Stimulated activated CD4-positive, alpha-beta T cell treated with anti-CD3 and anti-CD28 coated beads, Interleukin-15, amount 100 ng/mL, for 1 hour (primary cell): Measurements from ENCODE around the gene MYO16.
"Not testable (repeated sequence)": the region's sequence is repeated elsewhere in the genome, so short reads cannot be mapped to it uniquely, and the experiment has no call there.

Experiments
- DNase-seq, 2 donors: peaks; one replicate each; pipeline ENCODE4 v3.0.0-alpha.2; 2020; ENCODE audit warnings: low read depth in 1 of 2, low spot score in 1 of 2

The MYO16 gene

DNA sequence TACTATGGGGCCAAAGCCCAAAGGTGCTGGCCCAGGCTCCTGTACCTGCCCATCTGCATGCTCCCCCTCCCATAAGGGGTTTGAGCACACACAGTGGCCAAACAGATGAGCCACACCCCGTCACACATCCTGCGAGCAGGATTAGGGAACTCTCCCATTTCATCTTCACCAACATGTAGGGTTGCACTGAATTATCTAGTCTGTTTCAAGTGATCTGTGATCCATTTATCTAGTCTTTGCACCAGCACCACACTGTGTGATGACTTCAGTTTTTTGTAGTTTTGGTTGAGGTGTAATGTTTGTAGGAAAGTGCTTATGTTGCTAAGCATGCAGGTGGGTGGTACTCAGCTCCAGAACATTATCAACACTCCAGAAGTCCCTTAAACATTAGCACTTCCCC is 249.3 kb downstream of the MYO16 start:
- no peak for DNase-seq

DNA sequence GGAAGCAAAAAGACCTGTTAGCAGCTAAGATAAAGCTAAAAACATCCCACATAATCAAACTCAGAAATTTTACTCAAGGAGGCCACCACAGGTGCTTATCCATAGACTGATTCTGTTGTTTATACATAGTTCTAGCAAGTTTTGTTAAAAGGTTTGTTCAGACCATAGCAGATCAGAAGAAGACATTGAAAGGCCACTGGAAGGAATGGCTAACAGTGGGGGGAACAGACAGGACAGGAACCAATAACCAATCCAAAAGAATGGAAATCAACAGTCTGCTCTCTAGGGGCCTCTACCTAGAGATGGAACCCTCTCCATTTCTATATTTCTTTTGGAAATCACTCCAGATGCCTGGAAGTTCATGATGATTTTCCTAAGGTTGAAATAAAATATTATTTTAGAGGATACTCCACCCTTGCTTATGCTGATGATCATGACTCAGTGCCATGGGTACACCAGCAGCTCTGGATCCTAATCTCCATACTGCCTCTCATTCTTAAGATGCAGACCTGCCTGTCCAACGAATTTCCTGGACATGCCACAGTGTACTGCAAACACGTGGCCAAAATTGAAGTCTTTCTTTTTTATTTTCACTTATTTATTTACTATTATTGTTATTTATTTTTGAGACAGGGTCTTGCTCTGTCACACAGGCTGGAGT is 260.0 kb downstream of the MYO16 start:
- no peak for DNase-seq

DNA sequence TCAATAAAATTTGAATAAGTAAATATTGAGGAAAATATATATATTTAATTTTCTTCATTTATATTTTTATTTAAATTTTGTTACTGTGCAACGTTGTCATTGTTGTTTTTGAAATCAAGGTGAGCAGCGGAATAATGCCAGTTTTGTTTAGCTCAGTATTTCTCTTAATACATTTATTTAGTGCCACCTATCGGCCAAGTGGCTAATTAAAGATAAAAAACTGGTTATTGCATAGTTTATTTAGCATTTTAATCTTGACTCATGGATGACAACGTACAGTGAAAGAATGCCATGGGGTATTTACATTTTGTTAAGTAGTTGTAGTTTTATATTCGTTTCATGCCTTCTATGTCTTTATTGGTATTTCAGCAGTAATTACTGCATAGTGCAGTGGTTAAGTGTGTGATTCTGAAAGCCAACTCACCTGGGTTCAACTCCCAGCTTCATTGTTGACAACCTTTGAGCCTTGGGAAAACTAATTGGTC is 265.9 kb downstream of the MYO16 start:
- no peak for DNase-seq

DNA sequence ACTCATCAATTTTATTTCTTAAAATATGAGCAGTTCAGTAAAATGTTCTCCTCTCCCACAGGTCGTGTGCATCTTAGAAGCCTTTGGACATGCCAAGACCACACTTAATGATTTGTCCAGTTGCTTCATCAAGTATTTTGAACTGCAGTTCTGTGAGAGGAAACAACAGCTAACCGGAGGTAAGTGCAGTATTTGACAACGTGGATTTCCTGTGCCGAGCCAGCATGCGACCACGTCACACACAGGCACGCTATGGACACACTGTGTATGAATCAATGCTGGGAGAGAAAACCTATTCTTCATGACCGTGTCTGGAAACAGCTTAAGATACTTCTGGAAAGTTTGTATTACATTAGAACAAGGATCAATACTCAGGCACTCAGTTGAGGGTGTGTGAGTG is 268.5 kb downstream of the MYO16 start:
- DNase-seq = no peak

DNA sequence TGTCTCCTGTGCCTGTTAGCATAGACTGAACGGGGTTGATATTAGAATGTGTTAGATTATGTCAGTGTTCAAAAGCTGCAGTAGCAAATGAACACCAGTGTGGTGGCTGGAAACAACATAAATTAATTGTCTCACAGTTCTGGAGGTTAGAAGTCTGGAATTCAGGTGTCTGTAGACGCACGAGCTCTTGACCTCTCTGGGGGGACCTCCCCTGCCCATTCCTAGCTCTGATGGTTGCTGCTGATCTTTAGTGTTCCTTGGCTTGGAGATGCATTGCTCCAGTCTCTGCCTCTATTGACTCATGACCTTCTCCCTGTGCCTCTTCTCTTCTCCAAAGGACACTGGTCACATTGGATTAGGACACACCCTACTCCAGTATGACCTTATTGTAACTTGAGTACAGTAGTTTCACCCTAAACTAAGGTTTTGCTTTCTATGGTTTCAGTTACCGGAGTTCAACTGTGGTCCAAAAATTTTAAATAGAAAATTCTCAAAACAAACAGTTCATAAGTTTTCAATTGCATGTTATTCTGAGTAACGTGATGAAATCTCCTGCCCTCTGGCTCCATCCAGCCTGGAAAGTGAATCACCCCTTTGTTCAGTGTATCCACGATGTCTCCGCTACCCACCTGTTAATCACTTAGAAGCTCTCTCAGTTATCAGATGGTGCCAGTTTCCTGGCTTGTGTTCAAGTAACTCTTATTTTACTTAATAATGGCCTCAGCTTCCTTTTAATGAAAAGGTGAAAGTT is 273.2 kb downstream of the MYO16 start:
- no peak for DNase-seq

DNA sequence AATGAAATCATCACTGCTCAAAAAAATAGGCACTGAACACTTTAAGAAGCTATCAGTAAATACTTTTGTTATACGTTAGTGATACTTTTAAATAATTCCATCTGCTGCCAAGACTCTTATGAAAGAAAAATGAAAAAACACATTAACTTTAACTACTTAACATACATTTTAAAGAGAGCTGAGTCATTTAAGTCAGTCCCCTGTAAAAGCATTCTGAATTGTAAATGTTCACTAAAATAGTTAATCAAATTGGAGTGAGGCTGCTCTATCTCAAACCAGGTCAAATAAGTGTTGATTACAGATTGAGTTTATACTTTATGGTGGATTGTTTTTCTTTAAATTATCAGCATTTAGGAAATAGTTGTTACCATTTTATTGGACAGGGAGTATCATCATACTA is 274.2 kb downstream of the MYO16 start:
- no peak for DNase-seq

DNA sequence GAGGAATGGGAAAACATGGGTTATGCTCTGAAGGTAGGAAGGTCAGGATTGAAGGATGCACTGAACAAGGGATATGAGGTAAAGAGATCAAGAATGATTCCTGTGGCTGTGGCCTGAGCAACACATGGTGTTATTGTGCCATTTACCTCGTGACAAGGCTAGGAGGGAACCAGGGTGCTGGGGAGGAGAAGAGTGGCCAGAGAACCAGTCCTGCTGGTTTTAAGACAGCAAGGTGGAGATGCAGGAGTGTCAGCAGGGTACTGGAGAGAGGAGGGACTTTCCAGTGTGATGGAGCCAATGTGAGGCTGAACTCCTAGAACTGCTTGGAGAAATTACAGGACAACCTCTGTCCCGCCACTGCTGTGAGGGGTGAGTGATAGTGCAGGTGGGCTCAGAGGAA is 282.4 kb downstream of the MYO16 start:
- no peak for DNase-seq

DNA sequence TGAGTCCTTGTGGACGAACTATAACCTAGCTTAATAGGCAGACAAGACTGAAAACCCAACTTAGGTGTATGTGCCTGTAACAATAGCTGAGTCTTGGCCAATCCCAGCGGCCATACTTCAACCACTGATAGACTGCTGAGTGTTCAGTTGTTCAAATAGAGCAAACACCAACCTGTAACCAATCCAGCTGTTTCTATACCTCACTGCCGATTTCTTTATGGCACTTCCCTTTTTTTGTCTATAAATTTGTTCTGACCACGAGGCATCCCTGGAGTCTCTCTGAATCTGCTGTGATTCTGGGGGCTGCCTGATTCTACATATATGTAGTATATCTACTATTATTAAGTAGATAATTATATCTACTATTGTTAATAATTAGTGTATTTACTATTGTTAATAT is 284.3 kb downstream of the MYO16 start:
- DNase-seq = not testable (repeated sequence)

DNA sequence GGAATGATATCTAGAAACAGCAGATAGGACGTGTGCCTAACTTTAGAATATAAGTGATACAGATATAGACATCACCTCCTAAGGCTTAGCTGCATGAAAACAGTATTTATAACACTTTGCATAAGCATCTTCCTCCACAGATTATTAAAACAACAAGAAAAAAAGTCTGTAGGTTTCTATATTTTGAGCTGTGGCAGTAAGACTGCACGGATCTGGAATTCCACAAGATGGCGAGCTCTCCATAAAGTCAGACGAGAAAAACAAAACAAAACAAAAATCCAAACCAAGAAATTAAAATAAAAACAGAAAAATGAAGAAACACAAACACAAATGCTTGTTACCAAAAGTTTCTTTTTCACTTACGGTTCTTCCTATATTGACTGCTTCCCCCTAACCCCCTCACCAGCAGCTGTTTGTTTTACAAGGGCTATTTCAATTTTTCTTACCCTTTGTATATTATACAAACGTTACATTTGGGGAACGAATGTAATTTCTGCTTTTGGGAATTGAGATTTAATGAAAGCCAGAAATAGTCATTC is 285.8 kb downstream of the MYO16 start:
- DNase-seq = no peak

DNA sequence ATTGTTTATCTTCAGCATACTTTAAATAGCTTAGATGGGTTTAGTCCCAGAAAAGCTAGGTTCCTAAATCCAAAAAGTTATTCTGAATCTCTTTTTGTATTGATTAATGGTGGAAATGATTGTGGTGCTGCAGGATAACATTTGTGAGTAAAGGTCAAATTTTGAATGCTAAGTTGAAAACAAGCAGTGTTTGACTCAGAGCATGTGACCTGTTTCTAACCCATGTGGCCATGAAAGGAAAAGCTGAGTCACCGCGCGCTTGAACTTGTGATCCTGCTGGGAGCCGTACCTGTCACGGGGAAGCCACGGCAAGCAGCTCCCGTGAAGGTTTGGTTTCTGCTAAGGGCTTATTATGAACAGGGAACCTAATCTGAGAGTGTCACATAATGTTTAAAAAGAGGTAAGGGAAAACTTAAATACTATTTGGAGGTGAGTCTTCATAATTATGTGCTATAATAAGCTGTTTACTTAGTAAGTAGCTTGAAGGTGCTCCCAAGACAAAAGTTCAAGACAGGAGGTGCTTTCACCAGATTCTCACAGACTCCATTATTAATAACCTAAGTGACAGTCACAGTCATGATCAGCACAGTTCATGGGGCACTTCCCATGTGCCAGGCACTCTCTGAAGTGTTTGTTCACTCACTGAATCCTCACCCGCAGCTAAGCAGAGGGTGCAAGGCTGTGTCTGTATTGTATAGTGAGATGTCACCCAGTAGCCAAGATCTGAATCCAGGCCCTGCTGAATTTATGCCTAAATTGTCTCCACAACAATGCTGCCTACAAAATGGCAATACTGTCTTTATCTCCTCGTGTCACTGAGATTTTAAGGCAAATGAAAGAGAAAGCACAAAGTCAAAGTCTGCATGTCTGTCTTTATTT is 286.5 kb downstream of the MYO16 start:
- peak; percentile 45 to 60 for DNase-seq

DNA sequence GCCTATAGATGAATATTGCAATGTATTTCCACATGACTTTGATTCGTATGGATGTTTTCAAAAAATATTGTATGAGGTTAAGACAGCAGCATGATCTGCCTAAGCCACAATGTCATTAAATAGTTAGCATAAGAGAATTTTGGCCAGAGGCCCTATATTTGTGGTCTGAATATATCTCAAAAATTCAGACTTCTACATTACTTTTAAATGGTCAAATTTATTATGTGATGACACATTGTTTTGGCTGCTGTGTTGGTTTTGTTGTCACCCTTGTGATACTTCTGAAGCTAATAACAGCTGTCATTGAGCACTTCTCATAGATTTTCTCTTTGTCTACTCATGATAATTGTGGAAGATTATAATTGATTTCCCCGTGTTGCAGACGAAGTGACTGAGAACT is 288.2 kb downstream of the MYO16 start:
- no peak for DNase-seq

DNA sequence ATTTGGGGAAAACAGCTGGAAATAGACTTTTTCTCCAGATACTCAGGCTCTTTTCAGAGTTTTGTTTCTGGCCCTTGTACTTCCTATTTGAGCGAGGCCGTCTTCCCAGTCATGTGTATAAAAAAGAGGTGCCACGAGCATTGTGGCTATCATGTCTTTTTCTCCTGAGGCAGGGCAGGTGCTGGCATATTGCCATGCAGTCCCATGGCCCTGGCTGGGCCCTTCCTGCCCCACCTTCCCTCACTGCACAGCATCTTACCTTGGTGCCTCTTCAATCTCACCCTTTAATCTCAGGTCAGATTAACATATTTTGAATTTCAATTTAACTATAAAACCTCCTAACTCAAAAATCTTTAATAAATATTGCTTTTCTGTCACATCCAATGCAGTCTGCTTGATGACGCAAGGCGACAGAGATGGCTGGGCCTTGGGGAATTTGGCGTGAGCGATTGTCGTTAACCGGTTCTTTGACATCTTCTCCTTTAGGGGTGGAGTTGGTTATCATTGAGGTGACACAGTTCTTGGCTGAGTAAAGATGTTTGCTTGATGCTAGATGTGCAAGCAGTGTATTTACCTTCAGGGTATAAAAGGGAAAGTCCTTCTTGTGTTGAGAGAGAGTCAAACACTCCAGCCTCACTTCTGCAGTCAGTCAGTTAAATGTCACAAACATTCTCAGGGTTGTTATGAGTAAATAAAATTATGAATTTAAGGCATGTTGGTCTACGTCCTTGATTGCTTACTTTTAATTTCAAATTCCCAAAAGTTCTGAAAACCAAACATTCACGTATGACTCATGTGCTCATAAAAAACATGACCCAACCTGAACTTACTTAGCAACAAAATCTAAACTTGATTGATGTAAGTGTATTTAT is 289.9 kb downstream of the MYO16 start:
- DNase-seq = no peak

DNA sequence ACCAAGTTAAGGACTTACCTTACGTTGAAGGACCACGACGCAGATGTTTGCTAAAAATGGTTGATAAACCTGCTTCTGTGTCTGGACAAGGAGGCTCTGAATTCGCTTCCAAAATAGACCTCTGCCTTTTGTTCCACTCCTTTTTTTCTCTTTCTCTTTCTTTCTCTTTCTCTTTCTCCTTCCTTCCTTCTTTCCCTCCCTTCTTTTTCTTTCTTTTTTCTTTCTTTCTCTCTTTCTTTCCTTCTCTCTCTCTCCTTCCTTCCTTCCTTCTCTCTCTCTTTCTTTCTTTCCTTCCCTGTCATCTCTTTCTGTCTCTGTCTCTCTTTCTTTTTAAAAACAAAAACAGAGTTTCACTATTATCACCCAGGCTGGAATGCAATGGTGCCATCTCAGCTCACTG is 290.7 kb downstream of the MYO16 start:
- DNase-seq = no peak

DNA sequence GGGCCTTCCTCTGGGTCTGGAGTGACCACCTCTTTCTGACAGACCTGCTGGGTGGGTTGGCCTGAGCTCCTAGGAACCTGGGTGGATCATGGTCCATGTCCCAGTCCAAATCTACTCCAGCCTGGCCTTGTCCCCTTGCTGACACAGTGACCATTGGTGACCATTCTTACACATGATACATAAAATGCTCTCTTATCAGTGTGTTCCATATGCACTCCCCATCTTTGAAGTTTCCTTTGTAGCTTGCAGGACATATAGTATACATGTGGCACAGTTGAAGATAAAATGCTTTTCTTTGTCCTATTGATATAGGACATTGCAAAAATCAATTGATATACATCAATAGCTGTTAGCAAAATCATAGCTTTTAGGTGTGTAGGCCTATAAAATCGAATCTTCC is 291.8 kb downstream of the MYO16 start:
- no peak for DNase-seq

DNA sequence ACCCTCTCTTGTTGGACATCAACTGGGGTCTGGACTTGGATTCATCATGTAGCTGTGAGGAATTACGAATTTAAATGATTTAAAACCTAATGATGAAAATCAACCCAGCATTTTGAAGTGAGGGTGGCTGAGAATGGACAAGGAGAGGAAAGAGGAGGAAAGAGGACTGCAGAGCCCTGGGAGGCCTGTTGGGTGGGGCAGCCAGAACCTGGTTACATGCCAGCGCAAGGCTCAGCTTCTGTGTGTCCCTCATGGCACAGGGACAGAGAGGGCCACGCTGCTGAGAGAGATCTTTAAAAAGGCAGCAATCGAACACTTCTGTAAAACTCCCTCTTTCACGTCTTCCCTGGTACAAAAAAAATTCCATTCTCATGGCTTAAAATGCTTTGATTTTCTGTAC is 292.7 kb downstream of the MYO16 start:
- DNase-seq = no peak

DNA sequence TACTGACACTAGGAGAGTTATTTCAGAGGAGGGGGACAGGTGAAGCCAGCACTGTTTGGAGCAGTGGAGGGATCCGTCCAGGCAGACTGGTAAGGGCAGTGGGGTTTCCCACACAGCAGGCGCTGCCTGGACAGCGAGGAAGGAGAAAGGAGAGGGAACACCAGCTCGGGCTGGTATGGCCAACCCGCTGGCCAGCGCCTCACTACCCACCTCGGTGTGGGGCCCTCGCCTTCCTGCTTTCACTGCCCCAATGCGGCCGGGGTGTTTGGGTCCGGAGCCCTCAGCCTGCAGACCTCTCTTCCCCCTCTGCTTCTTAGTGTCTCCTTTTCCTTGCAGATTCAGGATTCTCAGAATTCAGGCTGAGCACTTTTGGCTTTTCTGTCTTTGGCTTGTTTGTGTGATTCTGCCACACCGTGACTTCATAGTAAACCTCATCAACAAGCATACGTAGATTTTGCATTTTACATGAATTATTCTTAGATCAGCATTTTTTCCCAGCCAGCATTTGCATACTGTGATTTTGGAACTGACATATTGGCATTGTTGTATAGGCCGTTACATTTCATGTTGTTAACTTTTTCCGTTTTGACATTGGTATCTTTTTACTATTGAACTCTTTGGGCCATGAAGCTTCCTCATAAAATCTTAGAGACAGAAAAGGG is 294.1 kb downstream of the MYO16 start:
- DNase-seq = no peak

DNA sequence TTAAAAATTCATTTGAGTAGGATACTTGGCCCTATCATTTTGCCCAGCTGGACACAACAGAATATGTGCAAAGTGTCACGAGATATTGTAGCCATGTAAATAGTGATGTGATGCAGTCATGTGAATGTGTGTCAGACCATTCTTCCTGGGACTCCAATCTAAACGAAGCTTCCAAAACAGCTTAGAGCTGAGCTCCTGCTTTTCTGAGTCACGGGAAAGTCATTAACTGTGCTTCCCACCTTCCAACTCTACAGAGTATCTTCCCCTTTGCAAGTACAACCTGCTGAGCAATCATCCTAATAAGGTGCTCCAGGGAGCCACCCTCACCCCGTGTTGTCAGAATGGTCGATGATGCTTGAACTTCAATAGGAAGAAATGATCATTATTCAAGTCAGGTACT is 294.7 kb downstream of the MYO16 start:
- DNase-seq = no peak

DNA sequence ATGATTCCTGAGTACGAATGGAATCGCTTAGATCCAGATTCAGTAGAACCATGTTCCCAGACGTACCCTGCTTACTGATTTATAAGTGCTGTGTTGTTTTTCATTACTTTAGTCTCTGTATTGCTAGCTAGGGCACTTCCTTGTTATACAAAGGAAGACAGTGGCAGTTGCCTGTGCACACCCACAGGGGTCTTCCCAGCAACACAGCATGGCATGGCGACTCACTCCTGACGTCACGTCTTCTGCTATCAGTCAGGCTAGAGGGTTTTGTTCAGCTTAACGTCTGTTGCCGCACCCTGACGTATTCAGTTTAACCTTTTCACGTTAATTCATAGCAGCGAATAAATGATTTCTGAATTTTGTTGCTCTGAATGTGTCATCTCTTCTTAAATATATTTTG is 295.1 kb downstream of the MYO16 start:
- no peak for DNase-seq

DNA sequence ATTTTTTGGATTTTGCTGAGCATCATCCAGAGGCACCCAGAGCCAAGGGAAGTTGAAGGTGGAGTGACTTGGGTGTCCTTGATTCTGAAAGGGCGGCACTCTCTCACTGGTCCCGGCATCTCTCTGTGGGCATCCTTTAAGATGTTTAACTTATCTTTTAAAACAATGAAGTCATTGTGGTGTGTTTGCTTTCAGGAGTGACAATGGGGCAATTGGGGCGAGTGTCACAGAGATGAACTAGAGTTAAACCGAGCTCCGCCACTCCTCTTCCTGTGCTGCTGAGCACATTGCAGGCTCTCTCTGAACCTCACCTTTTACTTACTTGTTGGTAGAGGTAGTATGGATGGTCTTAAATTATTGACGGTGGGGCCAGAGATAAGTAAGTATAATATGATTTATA is 295.7 kb downstream of the MYO16 start:
- no peak for DNase-seq

DNA sequence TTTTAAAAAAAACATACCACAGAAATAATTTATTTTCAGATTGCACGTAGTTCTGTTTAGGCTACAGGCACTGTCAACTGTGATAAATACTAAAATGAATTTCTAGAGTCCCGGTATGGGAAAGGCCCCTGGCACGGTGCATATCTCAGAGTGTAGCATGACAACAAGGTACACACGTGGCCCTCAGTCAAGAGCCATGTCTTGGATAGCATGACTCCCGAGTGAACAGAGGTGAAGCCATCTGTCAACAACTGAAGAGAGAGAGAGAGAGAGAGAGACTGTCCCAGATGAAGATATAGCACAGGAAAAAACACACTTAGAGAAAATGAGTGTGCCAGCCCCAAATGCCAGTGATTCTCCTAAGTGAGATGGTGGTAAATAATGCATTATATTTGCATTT is 297.5 kb downstream of the MYO16 start:
- DNase-seq = no peak
